HG02840 (cell line): ENCODE results near the gene PPFIBP1.

Experiments
- ATAC-seq: cut with Tn5 transposase; IDR thresholded peaks from one replicate; pipeline ENCODE4 v1.9.1; 2021; ENCODE audit warnings: mild to moderate bottlenecking, moderate library complexity, moderate number of reproducible peaks; ENCODE audit not compliant: unreplicated experiment, low FRiP score

Gene PPFIBP1

DNA sequence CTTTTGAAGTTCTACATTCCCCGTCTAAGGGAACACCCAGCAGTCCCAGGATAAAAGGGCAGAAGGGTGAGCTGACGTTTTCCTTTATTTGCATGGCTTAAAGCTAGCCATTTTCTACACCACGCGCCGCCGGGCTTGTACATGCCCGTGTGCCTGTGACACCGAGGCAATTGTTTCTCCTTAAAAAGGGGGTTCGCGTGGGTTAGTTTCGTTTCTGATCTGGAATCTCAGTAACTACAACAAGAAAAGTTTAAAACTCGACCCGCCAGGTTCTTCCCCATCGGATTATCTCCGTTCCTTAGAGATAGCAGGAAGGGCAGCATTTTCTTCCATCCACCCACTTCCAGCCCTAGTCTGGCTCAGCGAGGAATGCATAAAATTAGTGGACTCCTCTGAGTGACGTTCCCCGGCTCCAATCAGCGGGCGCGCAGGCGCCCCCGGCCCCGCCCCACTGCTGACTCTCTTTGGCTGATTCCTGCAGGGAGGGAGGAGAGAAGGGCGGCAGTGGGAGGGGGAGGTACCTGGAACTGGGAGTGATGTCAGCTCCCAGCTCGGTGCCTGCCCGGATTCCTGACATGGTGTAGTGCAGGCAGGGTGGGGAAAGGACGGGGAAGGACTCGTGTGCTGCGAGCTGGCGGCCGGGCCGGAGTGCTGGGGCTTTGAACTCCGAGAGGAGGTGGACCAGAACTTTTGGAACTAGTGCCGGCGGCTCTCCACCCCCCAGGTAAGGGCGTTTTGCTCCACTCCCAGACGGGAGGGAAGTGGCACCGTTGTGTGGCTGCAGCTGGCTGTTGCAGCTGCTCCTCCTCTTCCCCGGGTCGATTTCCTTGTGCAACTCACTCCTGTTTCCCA lies at the start of gene PPFIBP1:
PPFIBP1 (plus strand) TSS at position 565 of the 852 bp plus-strand sequence. CDS start 109,191 bp downstream, outside the sequence.
- ATAC-seq: peak; percentile 94

DNA sequence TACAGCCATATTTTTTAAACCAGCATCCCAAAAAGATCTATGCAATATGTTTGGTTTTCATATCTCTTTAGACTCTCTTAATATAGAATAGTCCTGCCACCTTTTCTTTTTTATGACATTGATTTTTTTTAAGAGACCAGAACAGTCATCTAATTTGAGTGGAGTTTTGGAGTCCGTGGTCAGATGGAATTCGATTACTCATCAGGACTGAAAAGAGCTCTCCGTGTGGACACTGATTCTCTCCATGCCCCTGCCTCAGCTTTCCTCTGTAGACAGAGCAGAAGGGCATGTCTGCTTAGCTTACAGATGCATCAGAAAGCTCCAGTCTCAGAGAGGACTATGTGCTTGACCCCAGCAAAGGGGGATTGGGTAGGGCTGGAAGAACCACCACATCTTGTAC lies 49.7 kb upstream of the PPFIBP1 start:
- ATAC-seq: no peak

GRCh38 chr12:27477049-27477448 lies 47.0 kb upstream of the PPFIBP1 start:
- ATAC-seq: no peak

DNA sequence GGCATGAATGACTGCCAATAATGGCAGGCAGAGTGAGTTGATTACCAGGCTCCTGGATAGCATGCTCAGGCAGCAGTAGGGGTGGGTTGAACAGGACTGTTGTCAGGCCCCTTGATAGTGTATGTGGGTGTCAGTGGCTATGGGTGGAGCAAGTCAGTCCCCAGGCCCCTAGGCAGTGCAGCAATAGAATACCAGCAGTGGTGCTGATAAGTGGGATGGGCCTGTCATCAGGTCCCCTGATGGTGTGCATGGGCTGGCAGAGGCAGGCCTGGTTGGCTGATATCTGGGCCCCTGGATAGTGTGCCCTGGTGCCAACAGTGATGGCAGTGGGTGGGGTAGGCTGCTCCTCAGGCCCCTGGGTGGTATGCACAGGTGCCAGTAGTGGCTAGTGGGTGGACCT lies 45.1 kb upstream of the PPFIBP1 start:
- no peak for ATAC-seq

DNA sequence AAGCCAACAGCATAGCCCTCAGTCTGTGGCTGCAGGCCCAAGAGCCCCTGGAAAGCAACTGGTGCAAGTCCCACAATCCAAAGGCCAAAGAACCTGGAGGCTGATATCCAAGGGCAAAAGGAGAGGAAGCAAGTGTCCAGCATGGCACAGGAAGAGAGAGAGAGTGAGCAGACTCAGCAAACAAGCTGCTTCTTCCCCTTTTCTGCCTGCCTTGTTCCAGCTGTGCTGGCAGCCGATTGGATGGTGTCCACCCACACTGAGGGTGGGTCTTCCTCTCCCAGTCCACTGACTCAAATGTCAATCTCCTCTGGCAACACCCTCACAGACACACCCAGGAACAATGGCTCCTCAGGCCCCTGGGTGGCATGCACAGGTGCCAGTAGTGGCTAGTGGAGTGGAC lies 44.0 kb upstream of the PPFIBP1 start:
- ATAC-seq: no peak

DNA sequence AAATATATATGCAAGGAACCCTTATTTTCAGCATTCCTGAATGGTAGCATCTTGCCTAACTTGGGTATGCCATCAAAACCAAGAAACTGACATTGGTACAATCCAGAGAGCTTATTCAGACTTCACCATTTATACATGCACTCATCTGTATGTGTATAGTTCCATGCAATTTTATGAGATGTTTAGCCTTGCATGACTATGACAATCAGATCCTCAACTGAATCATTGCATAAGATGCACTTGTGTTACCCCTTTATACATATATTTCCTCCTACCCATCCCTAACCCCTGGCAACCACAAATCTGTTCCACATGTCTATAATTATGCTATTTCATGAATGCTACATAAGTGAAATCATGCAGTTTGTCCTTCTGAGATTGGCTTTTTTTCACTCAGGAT lies 37.0 kb upstream of the PPFIBP1 start:
- ATAC-seq: no peak

- no peak for ATAC-seq
Observed at GRCh38 chr12:27488479-27488878, 35.5 kb upstream of the PPFIBP1 start.

DNA sequence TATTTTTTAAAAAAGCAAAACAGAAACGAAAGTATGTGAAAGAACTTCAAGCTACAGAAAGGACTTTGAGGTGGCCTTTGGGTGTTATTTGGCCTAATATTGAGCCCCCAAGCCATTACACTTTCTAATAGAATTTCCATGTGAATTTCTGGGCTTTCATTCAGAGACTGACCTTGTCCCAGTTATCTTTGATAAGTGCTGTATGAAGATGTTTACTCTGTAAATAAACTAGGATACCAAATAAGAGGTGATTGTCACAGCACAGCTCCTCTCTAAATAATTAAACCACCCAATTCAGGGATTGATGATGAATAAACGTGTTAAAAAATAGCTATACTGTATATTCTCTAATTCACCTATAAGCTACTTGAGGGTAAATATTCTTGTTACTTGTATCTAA lies 32.8 kb upstream of the PPFIBP1 start:
- ATAC-seq: no peak

DNA sequence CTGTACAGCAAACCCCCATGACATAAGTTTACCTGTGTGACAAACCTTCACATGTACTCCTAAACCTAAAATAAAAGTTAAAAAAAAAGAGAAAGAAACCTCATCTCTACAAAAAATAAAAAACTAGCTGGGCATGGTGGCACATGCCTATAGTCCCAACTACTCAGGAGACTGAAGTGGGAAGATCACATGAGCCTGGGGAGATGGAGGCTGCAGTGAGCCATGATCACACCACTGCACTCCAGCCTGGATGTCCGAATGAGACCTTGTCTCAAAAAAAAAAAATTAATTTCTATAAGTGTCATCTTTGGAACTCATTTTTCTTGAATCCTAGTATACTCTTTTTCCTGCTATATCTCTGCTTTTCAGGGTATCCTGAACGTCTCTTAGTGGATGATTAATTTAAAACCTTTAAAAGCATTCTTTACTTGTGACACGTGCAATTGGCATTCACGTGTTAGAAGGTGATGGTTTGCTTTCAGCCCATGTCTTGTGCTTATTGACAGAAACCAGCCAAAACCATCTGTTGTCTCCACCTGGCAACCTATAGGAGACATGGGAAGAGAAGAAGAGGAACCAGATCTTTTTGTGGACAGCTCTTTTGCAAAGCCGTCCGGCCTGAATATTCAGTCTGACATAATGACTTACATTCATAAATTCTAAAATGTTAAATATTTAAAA lies 30.6 kb upstream of the PPFIBP1 start:
- no peak for ATAC-seq

GRCh38 chr12:27497446-27497845 lies 26.6 kb upstream of the PPFIBP1 start:
- ATAC-seq: no peak

DNA sequence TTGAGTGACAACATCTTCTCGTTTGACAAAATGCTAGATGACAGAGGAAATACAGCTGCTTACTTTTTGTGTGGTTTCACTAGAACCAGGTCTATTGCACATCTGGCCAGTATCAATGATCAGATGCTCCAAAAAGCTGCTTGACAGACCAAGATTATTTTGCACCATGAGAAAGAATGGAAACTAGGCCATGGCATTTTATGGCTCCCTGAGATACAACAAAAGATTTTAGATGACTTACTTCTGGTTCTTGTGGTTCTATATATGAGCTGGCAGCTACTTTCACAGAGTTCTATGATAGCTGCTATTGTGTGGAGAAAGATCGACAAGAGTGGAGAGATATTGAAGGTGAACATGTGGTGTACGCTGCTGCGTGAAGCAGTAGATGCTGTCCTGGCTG lies 25.9 kb upstream of the PPFIBP1 start:
- no peak for ATAC-seq

- ATAC-seq: no peak
Observed at GRCh38 chr12:27498761-27499160, 25.2 kb upstream of the PPFIBP1 start.

DNA sequence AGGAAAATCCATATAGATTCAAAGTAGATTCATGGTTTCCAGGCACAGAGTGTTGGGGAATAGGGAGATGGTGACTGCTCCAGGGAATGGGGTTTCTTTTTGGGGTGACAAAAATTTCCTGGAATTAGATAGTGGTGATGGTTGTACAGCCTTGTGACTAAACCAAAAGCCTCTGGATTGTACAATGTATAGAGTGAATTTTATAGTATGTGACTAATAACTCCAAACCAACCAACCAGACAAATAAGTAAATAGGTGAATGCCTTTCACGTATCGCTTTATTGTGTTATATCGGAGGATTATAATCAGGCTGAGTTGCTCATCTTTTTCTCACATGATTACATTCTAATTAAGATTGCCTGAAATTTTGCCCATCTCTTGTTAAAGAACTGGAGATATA lies 24.6 kb upstream of the PPFIBP1 start:
- ATAC-seq: no peak

DNA sequence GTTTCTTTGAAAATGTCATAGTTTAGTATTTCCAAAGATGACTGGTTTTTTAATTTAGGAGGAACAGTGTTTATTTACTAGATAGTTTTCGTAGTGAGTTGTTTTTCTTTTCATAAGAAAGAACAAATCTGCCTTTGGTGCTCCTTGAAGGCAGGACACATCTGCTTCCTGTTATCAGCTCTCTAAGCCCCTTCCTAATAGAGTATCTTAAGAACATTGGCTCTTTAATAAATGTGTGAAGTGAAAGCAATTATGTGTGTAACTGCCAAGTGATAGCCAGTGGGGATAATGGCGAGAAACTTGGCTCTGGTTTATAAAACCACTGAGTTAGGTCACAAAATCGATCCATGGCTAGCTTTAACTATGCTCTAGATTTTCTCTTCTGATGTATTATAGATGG lies 23.5 kb upstream of the PPFIBP1 start:
- ATAC-seq: no peak

- no peak for ATAC-seq
Observed at GRCh38 chr12:27502021-27502435, 22.0 kb upstream of the PPFIBP1 start.

DNA sequence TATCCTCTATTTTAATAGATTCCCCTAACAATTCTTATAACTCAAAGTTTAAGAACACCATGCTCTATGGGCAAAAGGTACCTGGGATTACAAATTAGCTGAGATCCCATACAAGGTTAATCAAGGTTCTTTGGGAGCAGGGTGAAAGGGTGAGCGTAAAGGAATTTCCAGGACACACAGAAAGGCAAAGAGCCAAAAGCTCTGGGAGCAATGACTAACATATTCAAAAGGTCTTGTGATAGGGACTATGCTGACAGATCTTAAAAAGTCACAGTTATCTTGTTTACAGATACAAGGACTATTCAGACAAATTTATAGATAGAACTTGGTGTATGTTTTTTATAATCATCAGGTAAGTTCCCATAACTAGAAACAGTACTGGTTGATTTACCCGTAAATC lies 19.5 kb upstream of the PPFIBP1 start:
- ATAC-seq: no peak

- no peak for ATAC-seq
Observed at GRCh38 chr12:27505109-27505508, 18.9 kb upstream of the PPFIBP1 start.

DNA sequence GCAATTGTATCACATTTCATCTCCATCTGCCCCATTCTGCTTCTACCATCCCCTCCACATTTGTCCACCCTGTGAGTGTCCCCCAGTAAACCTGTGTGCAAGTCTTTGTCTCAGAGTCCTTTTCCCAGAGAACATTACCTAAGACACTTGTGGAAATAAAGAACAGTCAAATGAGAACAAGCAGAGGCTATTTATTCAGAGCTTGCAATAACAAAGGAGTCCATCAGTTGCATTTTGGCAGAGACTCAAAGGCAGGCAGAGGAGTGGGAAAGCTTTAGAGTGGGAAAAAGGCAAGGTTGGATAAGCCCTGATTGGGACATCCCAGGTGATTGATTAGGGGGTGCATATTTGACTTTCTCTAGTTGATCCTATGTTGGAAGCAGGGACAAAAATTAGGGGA lies 18.2 kb upstream of the PPFIBP1 start:
- no peak for ATAC-seq

DNA sequence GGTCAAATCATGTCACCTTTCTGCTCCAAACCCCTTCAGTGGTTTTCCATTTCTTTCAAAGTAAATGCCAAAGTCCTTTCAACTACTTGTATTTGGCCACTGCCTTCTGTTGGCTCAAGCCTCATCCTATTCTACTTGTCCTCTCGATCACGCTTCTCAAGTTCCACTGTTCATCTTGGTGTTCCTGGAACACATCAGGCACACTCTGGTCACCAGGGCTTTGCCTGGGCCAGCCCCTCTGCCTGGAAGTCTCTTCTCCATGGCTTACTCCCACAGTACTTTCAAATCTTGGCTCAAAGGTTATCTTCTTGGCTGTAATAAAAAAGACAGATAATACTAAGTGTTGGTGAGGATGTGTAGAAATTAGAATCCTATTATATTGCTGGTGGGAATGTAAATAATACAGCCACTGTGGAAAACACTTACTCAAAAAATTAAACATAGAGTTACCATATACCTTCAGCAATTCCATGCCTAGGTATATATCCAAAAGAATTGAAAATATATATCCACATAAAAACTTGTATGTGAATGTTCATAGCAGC lies 17.3 kb upstream of the PPFIBP1 start:
- no peak for ATAC-seq

- ATAC-seq: no peak
Observed at GRCh38 chr12:27508736-27509431, 15.1 kb upstream of the PPFIBP1 start.
